ENCODE results near the gene MKRN2. TPM values are rescaled to one million over a fixed set of nuclear protein-coding genes. Genes with fewer than 3 reads are reported as not detected.
A peak's percentile ranks its signal among the peaks of the same experiment; 100 is the strongest.

MKRN2 gene
- polyA plus RNA-seq, 4 donors = 46.8 to 52.1 (median 51.0) TPM

- DNase-seq (ENCODE audit: low read depth in 4 of 4, low spot score in 3 of 4) = no peak
Observed at GRCh38 chr3:12549971-12550760, 6.7 kb upstream of the MKRN2 start.

GRCh38 chr3:12553921-12554391, 2.9 kb upstream of the MKRN2 start:
- DNase-seq (ENCODE audit: low read depth in 4 of 4, low spot score in 3 of 4) = peak in 2 of 4 donors; percentile 22

- DNase-seq (ENCODE audit: low read depth in 4 of 4, low spot score in 3 of 4) = no peak
Observed at GRCh38 chr3:12556314-12556689, 585 bp upstream of the MKRN2 start.

- peak in 1 of 4 donors; percentile 22 for DNase-seq (ENCODE audit: low read depth in 4 of 4, low spot score in 3 of 4)
Observed at GRCh38 chr3:12557473-12558100, 700 bp downstream of the MKRN2 start.

GRCh38 chr3:12558706-12559105, 1.8 kb downstream of the MKRN2 start:
- no peak for DNase-seq (ENCODE audit: low read depth in 4 of 4, low spot score in 3 of 4)

GRCh38 chr3:12559520-12559919, 2.6 kb downstream of the MKRN2 start:
- no peak for DNase-seq (ENCODE audit: low read depth in 4 of 4, low spot score in 3 of 4)

GRCh38 chr3:12560505-12561190, 3.8 kb downstream of the MKRN2 start:
- DNase-seq (ENCODE audit: low read depth in 4 of 4, low spot score in 3 of 4) = no peak

- DNase-seq (ENCODE audit: low read depth in 4 of 4, low spot score in 3 of 4) = no peak
Observed at GRCh38 chr3:12561397-12561796, 4.5 kb downstream of the MKRN2 start.

- no peak for DNase-seq (ENCODE audit: low read depth in 4 of 4, low spot score in 3 of 4)
Observed at GRCh38 chr3:12562451-12562850, 5.6 kb downstream of the MKRN2 start.

GRCh38 chr3:12566976-12567375, 10.1 kb downstream of the MKRN2 start:
- no peak for DNase-seq (ENCODE audit: low read depth in 4 of 4, low spot score in 3 of 4)

- DNase-seq (ENCODE audit: low read depth in 4 of 4, low spot score in 3 of 4) = no peak
Observed at GRCh38 chr3:12568747-12569146, 11.9 kb downstream of the MKRN2 start.

GRCh38 chr3:12569836-12570235, 12.9 kb downstream of the MKRN2 start:
- no peak for DNase-seq (ENCODE audit: low read depth in 4 of 4, low spot score in 3 of 4)

GRCh38 chr3:12571986-12572385, 15.1 kb downstream of the MKRN2 start:
- no peak for DNase-seq (ENCODE audit: low read depth in 4 of 4, low spot score in 3 of 4)

GRCh38 chr3:12574131-12574530, 17.2 kb downstream of the MKRN2 start:
- DNase-seq (ENCODE audit: low read depth in 4 of 4, low spot score in 3 of 4) = no peak

- DNase-seq (ENCODE audit: low read depth in 4 of 4, low spot score in 3 of 4) = no peak
Observed at GRCh38 chr3:12574661-12575060, 17.8 kb downstream of the MKRN2 start.

- no peak for DNase-seq (ENCODE audit: low read depth in 4 of 4, low spot score in 3 of 4)
Observed at GRCh38 chr3:12577379-12577778, 20.5 kb downstream of the MKRN2 start.

- no peak for DNase-seq (ENCODE audit: low read depth in 4 of 4, low spot score in 3 of 4)
Observed at GRCh38 chr3:12578742-12579141, 21.9 kb downstream of the MKRN2 start.

GRCh38 chr3:12579456-12579855, 22.6 kb downstream of the MKRN2 start:
- no peak for DNase-seq (ENCODE audit: low read depth in 4 of 4, low spot score in 3 of 4)

- DNase-seq (ENCODE audit: low read depth in 4 of 4, low spot score in 3 of 4) = no peak
Observed at GRCh38 chr3:12579905-12580304, 23.0 kb downstream of the MKRN2 start.

GRCh38 chr3:12582730-12583129, 25.8 kb downstream of the MKRN2 start:
- no peak for DNase-seq (ENCODE audit: low read depth in 4 of 4, low spot score in 3 of 4)

GRCh38 chr3:12583280-12583679, 26.4 kb downstream of the MKRN2 start:
- no peak for DNase-seq (ENCODE audit: low read depth in 4 of 4, low spot score in 3 of 4)

GRCh38 chr3:12584083-12584482, 27.2 kb downstream of the MKRN2 start:
- no peak for DNase-seq (ENCODE audit: low read depth in 4 of 4, low spot score in 3 of 4)

All from right renal pelvis (tissue), 4 donors.